Sciatic nerve (tissue), 2 donors: ENCODE results near the gene LYST. TPM values are rescaled to one million over a fixed set of nuclear protein-coding genes. Genes with fewer than 3 reads are reported as not detected.
"Not testable (repeated sequence)": the region's sequence is repeated elsewhere in the genome, so short reads cannot be mapped to it uniquely, and the experiment has no call there.

Source experiments
- ATAC-seq: fragments of 200-7000 bp; cut with Tn5 transposase; one replicate; pipeline ENCODE4 v1.9.1; 2020; ENCODE audit warnings: mild to moderate bottlenecking, moderate library complexity
- DNase-seq: peaks from one replicate; pipeline ENCODE4 v3.0.0-alpha.2; 2020; ENCODE audit warnings: low spot score
- intact Hi-C: fragments of 100-400 bp; cut with DNase I; formaldehyde crosslinking; loops from one replicate; pipeline ENCODE4 v1.14.2; 2022
- total RNA-seq: library from RNA; stranded (reverse); fragmentation: NEBNext Ultra II Directional; extraction: Animal tissue kit (Norgen Biotek cat#: 25700); gene quantifications from one replicate; pipeline ENCODE4 v1.2.1, GENCODE V29; 2021
- donor health status: DM: no; HTN: no; CAD: no.
- donor health status: DM: no; HTN: no; CAD: no.

Gene LYST
- total RNA-seq, 1 donor from 2014 or later = 61.9 TPM

- intact Hi-C loops = no loop called here
- peak; percentile 32 for DNase-seq
- ATAC-seq = no peak
These were observed 228.8 kb downstream of the LYST start for GRCh38 chr1:235637756-235638534.

- intact Hi-C loops = no loop called here
- ATAC-seq = no peak
- DNase-seq = no peak
These were observed 230.6 kb downstream of the LYST start for GRCh38 chr1:235635938-235636662.

- intact Hi-C loops = no loop called here
- no peak for ATAC-seq
- no peak for DNase-seq
These were observed 234.0 kb downstream of the LYST start for GRCh38 chr1:235632506-235633401.

- no peak for ATAC-seq
- no peak for DNase-seq
- intact Hi-C loops = no loop called here
These were observed 234.9 kb downstream of the LYST start for GRCh38 chr1:235631816-235632215.

- DNase-seq (no peak), ATAC-seq (no peak)
- intact Hi-C loops = no loop called here
These were observed 238.2 kb downstream of the LYST start for GRCh38 chr1:235628316-235629005.

GRCh38 chr1:235625831-235626230, 240.9 kb downstream of the LYST start:
- no peak for ATAC-seq
- DNase-seq = no peak
- intact Hi-C loops = no loop called here

GRCh38 chr1:235625340-235625739, 241.4 kb downstream of the LYST start:
- DNase-seq (no peak), ATAC-seq (no peak)
- intact Hi-C loops = no loop called here

- ATAC-seq = peak; percentile 91
- DNase-seq = no peak
- intact Hi-C loops = no loop called here
These were observed 241.9 kb downstream of the LYST start for GRCh38 chr1:235624721-235625333.

- no peak for DNase-seq
- ATAC-seq = peak; percentile 38
- intact Hi-C loops = no loop called here
These were observed 243.5 kb downstream of the LYST start for GRCh38 chr1:235622936-235623779.

- intact Hi-C loops, DNase-seq, ATAC-seq: not testable (repeated sequence)
These were observed 247.6 kb downstream of the LYST start for GRCh38 chr1:235619149-235619548.

- ATAC-seq (no peak), DNase-seq (no peak)
- intact Hi-C loops = no loop called here
These were observed 248.9 kb downstream of the LYST start for GRCh38 chr1:235617808-235618207.

- intact Hi-C loops = no loop called here
- ATAC-seq = no peak
- no peak for DNase-seq
These were observed 249.6 kb downstream of the LYST start for GRCh38 chr1:235617140-235617539.

- ATAC-seq (no peak), DNase-seq (no peak)
- intact Hi-C loops = no loop called here
These were observed 252.2 kb downstream of the LYST start for GRCh38 chr1:235614442-235614954.

- intact Hi-C loops = no loop called here
- ATAC-seq (no peak), DNase-seq (no peak)
These were observed 253.1 kb downstream of the LYST start for GRCh38 chr1:235613602-235614001.

- no peak for DNase-seq
- intact Hi-C loops = no loop called here
- no peak for ATAC-seq
These were observed 253.9 kb downstream of the LYST start for GRCh38 chr1:235612761-235613160.
